ENCODE measurements around the gene CAMLG.

The CAMLG gene

GRCh38 chr5:134784241-134784920, 46.0 kb downstream of the CAMLG start:
- DNase-seq = no peak

- DNase-seq = no peak
Measured at GRCh38 chr5:134784946-134785620, 46.7 kb downstream of the CAMLG start.

GRCh38 chr5:134787692-134788091, 49.3 kb downstream of the CAMLG start:
- no peak for DNase-seq

- no peak for DNase-seq
Measured at GRCh38 chr5:134791580-134791979, 53.2 kb downstream of the CAMLG start.

GRCh38 chr5:134792286-134792685, 53.9 kb downstream of the CAMLG start:
- no peak for DNase-seq

- DNase-seq = no peak
Measured at GRCh38 chr5:134793111-134793510, 54.8 kb downstream of the CAMLG start.

- no peak for DNase-seq
Measured at GRCh38 chr5:134794082-134794481, 55.7 kb downstream of the CAMLG start.

GRCh38 chr5:134794819-134795218, 56.5 kb downstream of the CAMLG start:
- no peak for DNase-seq

GRCh38 chr5:134798468-134798867, 60.1 kb downstream of the CAMLG start:
- DNase-seq = no peak

All from NCI-H1436 (cell line).